ENCODE measurements around the gene C1QTNF8.

DNA sequence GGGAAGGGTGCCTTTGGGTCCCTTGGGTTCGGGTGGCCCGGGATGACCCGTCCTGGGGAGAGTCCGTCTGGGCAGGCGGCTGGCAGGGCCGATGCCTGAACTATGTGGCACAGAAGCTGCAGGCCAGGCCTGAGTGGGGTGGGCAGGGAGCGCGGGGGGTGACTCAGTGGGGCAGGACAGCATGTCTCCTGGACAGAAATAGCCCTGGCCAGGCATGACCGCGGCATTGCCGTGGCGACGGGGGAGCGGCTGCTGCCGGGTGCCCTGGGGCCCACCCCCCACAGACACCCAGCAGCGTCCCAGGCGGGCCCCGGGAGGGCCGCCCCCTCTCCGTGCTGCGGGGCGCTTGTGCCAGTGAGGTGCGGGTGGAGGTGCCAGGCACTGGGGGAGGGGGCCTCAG lies 1.8 kb upstream of the C1QTNF8 start:
- TF ChIP-seq, protein P1, sequence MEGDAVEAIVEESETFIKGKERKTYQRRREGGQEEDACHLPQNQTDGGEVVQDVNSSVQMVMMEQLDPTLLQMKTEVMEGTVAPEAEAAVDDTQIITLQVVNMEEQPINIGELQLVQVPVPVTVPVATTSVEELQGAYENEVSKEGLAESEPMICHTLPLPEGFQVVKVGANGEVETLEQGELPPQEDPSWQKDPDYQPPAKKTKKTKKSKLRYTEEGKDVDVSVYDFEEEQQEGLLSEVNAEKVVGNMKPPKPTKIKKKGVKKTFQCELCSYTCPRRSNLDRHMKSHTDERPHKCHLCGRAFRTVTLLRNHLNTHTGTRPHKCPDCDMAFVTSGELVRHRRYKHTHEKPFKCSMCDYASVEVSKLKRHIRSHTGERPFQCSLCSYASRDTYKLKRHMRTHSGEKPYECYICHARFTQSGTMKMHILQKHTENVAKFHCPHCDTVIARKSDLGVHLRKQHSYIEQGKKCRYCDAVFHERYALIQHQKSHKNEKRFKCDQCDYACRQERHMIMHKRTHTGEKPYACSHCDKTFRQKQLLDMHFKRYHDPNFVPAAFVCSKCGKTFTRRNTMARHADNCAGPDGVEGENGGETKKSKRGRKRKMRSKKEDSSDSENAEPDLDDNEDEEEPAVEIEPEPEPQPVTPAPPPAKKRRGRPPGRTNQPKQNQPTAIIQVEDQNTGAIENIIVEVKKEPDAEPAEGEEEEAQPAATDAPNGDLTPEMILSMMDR (IDR thresholded peaks at IDR 0.05; ENCODE audit: low read depth, low read length), result no peak
- TF ChIP-seq EZH2phosphoT487 (IDR thresholded peaks at IDR 0.05; ENCODE audit: low read depth), result no peak

Measured in OCI-LY3 (cell line).